ENCODE measurements around the gene KIFC3. TPM values are rescaled to one million over a fixed set of nuclear protein-coding genes. Genes with fewer than 3 reads are reported as not detected.
"Not testable (repeated sequence)": the region's sequence is repeated elsewhere in the genome, so short reads cannot be mapped to it uniquely, and the experiment has no call there.

KIFC3 gene
- polyA plus RNA-seq, 4 donors: 43.6 to 86.5 (median 69.3) TPM

DNA sequence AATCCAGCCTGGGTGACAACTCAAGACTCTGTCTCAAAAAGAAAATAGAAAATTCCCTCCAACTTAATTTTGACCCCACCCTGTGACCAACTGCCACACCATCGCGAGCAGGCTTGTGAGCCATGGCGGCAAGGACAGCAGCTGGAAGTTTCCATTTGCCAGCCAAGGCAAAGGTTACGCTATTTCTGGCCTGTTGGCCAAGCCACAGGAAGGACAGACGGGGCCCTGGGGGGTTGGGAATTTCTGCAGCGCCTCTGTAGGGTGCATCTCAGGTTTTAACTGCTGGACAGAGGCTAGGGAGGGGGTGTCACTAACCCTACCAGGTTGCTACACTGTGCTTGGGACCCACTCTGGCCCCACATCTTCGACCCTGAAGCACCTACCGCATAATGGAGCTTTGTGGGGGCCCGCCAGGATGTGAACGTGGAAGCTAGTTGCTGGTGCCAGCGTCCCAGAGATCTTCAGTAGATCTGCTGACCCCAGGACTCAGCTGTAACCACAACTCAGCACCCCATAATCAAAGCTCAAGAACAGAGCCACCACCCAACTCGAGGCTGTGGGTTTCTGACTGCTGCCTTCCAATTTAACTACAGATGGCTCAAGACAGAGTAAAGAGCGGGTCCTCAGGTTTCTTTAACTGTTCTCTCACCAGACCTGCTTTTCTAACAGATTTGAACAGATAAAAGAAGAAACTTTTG, 10.9 kb downstream of the KIFC3 start:
- DNase-seq (ENCODE audit: low read depth in 4 of 4, low spot score in 2 of 4): no peak

DNA sequence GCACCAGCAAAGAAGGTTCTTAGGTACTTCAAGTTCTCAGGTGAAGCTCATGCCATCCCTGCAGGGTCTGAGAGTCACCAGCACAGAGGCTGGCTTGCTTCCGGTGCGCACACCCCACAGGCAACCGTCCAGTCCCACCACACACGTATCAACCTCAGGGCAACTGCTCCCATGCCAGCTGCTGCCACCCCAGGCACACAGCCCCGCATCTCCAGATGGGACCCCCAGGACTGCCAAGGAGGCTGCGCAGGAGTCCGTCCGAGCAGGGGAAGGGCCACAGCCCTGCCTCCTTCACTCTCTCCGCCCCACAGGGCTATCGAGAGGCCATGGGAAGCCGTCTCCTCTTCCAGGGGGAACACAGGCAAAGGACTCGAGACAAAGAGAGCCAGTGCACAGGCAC, 13.3 kb downstream of the KIFC3 start:
- no peak for DNase-seq (ENCODE audit: low read depth in 4 of 4, low spot score in 2 of 4)

DNA sequence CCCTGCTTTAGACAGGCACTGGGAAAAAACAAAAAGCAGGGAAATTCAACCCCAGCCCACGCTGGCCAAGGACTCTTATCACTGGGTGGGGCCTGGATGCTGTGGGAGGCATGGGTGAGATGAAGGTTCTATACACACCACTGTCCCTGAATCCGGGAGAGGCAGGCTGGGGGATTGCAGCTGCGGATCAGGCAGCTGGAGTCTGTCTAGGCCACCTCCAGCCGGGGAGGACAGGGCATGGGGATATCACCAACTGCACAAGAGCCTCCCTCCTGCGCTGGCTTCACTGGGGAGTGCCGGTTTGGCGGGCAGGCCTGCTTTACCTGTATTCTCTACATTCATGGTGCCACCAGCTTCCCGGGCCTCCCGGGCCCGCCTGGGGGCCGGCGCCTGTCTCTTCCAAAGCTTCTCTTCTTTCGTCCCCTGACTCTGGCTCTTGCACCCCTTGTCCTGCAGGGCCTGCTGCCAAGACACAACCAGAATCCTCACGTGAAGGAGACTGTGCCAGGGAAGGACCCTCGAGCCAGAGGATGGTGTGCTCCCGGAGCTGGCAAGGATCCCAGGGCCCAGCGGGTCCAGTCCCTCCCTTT, 13.9 kb downstream of the KIFC3 start:
- no peak for DNase-seq (ENCODE audit: low read depth in 4 of 4, low spot score in 2 of 4)

DNA sequence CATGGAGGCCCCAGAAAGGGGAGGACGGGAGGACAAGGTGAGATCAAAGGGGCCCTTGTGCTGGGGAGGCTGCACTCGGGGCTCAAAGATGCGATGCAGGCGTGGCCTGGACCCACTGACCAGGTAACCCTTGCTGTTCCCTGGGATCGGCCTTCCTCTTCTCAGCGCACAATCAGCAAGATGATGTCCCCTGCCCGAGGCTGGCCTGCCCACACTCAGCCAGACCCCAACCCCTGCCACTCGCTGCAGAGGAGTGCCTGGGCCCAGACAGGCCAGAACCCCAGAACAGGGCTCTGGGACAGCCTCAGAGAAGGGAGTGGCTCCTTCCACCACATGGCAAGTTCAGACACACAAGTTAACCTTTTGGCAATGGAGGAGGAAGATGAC, 14.8 kb downstream of the KIFC3 start:
- DNase-seq (ENCODE audit: low read depth in 4 of 4, low spot score in 2 of 4): no peak

- DNase-seq (ENCODE audit: low read depth in 4 of 4, low spot score in 2 of 4): no peak
Observed at GRCh38 chr16:57786632-57787518, 15.4 kb downstream of the KIFC3 start.

- DNase-seq (ENCODE audit: low read depth in 4 of 4, low spot score in 2 of 4): no peak
Observed at GRCh38 chr16:57785924-57786323, 16.4 kb downstream of the KIFC3 start.

- DNase-seq (ENCODE audit: low read depth in 4 of 4, low spot score in 2 of 4): no peak
Observed at GRCh38 chr16:57785385-57785784, 16.9 kb downstream of the KIFC3 start.

DNA sequence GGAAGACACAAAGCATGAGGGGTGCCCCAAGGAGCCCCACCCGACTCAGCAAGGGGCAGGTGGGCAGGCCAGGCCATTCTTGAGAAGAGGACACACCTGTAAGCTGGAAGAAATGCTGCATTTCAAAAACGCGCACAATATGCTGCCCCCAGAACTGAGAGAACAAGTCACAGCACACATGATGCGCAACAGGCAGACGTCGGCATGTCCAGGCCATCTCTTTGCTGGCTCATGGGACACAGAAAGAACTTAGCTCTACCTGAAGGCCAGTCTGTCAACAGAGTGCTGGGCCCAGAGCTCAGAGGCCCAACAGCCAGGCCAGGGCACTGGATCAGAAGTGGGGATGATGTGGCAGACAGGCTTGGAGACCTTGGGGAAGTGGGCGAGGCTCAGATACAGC, 18.0 kb downstream of the KIFC3 start:
- DNase-seq (ENCODE audit: low read depth in 4 of 4, low spot score in 2 of 4): no peak

DNA sequence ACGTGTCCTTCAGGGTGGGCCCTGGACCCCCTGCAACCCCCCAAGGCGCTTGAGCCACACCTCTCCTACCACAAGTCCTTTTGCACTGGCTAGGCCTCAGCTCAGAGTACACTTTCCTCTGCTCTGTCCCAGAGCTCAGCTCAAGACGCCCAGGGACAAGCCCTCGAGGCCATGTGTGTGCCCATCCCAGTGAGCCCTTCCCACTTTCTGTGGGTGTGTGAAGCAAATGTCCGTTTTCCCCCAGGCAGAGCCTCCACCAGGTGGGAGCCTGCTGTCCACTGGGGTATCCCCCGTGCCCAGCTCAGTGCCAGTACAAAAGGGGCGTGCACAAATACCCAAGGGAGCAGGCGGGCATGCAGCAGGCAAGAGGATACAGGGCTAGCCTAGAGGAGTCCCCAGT, 18.4 kb downstream of the KIFC3 start:
- DNase-seq (ENCODE audit: low read depth in 4 of 4, low spot score in 2 of 4): no peak

GRCh38 chr16:57783116-57783515, 19.2 kb downstream of the KIFC3 start:
- no peak for DNase-seq (ENCODE audit: low read depth in 4 of 4, low spot score in 2 of 4)

- not testable (repeated sequence) for DNase-seq (ENCODE audit: low read depth in 4 of 4, low spot score in 2 of 4)
Observed at GRCh38 chr16:57782607-57783055, 19.7 kb downstream of the KIFC3 start.

DNA sequence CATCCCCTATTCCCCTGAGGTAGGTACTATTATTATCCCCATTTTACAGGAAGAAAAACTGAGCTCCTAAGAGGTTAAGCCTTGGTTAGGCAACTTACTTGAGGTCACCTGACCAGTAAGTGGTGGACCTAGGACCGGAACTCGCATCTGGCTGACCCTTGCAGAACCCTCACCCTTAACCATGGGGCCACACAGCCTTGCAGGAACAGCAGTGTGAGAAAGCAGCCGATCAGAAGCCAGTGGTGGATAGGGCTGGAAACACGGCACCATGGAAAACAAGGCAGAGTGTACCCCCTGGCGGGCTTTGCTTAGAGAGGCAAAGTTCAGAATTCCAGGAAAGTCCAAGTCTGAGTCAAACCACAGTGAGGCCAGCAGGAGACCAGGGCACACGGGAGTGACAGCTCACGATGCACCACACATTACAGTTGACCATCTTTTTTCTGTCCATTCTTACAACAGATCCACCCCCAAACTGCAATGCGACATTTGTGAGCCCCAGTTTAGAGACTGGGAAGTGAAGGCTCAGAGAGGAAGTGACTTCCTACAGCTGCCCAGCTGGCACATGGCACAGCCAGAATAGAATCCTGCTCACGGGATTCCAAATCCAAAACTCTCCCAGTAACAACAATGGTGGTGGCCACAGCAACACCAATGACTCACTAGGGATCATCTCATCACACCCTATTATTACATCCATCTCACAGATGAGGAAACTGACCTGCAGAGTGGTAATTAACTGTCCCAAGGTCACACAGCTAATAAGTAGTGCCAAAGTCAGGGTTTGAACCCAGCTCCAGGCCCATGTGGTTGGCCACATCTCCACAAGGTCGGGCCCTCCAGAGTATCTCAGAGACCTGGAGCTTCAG, 20.3 kb downstream of the KIFC3 start:
- DNase-seq (ENCODE audit: low read depth in 4 of 4, low spot score in 2 of 4): no peak

DNA sequence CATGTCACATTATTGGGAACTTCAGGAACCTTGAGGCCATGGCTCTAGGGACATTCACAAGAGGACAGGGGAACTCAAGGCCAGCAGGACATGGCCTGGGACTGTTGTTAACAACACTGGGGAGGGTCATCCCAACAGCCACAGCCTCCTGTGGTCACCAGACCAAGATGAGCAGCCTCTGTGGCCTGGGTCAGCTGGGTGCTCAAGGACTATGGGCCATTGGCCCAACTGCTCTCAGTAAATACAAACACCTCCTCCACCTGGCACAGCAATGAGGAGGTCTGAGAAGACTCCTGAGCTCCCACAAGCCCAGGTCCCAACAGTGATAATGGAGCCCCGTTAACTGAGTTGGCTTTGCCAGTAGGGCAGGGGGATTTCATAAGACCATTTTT, 20.9 kb downstream of the KIFC3 start:
- DNase-seq (ENCODE audit: low read depth in 4 of 4, low spot score in 2 of 4): no peak

DNA sequence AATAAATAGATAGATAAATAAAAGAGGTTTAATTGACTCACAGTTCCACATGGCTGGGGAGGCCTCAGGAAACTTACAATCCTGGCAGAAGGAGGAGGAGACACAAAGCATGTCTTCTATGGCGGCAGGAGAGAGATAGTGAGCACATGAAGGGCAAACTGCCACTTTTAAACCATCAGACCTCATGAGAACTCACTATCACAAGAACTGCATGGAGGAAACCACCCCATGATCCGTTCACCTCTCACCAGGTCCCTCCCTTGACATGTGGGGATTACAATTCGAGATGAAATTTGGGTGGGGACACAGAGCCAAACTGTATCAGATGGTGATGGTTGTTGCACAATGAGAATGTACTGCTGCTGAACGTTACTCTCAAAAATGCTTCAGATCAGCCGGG, 22.5 kb downstream of the KIFC3 start:
- DNase-seq (ENCODE audit: low read depth in 4 of 4, low spot score in 2 of 4): not testable (repeated sequence)

DNA sequence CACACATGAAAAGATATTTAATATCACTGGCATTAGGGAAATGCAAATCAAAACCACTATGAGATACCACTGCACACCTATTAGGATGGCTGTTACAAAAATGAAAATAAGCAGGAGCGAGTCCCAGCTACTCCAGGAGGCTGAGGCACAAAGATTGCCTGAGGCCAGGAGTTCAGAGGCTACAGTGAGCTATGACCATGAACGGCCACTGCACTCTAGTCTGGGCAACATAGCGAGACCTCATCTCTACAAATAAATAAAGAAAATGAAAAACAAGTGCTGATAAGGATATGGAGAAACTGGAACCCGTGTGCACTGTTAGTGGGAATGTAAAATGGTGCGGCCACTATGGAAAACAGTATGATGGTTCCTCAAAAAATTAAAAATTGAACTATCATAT, 23.6 kb downstream of the KIFC3 start:
- no peak for DNase-seq (ENCODE audit: low read depth in 4 of 4, low spot score in 2 of 4)

DNA sequence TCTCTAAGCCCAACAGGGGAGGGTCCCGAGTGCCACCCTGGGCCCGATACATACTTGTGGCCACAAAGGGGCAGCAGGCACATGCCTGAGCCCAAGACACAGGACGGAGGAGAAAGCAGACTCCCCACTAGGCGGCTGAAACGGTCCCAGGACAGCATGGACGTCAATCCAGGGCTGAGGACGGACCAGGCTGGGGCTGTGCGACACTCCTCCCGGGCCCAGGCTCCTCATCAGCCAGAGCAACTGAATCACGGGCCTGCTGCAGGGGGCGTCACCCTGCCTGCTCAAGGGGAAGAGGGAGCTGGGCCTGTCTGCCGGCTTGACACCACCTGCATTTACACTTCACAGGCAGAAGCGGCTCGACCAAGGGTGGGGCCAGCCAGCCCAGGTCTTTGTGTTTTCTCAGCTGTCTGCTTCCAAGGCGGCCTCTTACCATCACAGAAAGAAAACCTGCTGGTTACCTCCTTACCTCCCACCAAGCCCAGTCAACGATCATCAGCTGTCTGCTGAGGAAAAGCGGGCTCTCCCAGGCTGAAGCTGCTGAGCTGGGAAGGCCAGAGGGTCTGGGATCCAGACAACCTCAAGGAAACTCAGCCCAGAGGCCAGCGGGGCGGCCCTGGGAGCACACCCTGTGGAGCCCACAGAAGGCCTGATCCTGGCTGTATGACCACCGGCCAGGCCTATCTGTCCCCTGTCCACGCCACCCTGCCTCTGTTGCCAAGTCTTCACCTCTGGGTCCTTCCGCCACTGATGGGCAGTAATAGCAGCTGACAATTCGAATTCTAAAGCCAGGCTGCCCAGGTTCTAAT, 26.4 kb downstream of the KIFC3 start:
- DNase-seq (ENCODE audit: low read depth in 4 of 4, low spot score in 2 of 4): peak in 2 of 4 donors; percentile 32 to 53

GRCh38 chr16:57774705-57775285, 27.5 kb downstream of the KIFC3 start:
- no peak for DNase-seq (ENCODE audit: low read depth in 4 of 4, low spot score in 2 of 4)

- DNase-seq (ENCODE audit: low read depth in 4 of 4, low spot score in 2 of 4): no peak
Observed at GRCh38 chr16:57773655-57774295, 28.5 kb downstream of the KIFC3 start.

GRCh38 chr16:57773019-57773418, 29.3 kb downstream of the KIFC3 start:
- DNase-seq (ENCODE audit: low read depth in 4 of 4, low spot score in 2 of 4): no peak
